GM12872 (cell line): Measurements from ENCODE around the gene TBXT.

Source experiments
- TF ChIP-seq, protein P1 (sequence below): IDR thresholded peaks from 3 replicates; pipeline ENCODE4 v1.5.1; 2011; ENCODE audit warnings: low read depth, mild to moderate bottlenecking, low read length, moderate library complexity; ENCODE audit not compliant: insufficient read depth

Gene TBXT

DNA sequence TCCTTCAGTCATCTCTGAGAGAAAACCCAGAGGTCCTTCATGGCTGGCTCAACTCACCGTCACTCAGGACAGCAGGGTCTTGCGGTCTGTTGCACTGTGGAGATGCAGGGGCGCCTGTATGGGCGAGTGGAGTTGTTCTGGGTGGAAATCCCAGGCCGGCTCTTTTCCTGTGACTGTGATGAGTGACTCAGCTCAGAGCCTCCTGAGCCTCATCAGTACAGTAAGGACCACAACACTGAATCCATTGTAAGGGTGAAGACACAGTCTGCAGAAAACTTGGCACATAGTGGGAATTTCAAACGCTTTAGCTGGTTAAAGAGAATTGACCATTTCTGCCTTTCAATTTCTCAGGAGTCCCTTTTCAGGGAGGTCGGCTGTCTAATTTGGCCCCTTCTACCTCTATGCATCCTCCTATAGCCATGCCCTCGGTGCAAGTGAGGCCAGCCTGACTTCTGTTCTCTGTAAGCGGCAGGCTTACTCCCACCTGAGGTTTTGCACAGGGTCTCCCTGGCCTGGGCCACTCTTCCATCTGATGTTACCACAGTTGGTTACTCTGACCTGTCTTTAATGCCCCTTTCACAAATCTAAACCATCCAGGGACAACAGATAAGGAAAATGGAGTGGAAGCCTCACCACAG lies 35.5 kb upstream of the TBXT start:
- TF ChIP-seq, protein P1, sequence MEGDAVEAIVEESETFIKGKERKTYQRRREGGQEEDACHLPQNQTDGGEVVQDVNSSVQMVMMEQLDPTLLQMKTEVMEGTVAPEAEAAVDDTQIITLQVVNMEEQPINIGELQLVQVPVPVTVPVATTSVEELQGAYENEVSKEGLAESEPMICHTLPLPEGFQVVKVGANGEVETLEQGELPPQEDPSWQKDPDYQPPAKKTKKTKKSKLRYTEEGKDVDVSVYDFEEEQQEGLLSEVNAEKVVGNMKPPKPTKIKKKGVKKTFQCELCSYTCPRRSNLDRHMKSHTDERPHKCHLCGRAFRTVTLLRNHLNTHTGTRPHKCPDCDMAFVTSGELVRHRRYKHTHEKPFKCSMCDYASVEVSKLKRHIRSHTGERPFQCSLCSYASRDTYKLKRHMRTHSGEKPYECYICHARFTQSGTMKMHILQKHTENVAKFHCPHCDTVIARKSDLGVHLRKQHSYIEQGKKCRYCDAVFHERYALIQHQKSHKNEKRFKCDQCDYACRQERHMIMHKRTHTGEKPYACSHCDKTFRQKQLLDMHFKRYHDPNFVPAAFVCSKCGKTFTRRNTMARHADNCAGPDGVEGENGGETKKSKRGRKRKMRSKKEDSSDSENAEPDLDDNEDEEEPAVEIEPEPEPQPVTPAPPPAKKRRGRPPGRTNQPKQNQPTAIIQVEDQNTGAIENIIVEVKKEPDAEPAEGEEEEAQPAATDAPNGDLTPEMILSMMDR = no peak

DNA sequence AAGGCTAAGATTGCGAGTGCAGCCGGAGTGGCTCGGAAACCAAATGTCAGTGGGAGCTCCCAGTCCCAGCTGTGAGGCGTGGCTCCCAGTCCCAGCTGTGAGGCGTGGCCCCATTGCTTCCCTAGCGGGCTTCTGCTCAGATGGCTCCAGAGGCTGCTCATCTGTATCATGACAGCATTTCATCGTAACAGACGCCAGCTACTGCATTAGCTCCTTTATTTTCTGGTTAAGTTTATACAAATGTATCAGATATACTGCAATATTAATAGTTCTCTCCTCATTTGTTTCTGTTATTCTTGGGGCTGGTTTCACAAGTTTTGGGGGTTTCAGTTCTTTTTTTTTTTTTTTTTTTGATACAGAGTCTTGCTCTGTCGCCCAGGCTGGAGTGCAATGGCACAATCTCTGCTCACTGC lies 34.7 kb upstream of the TBXT start:
- TF ChIP-seq, protein P1 = no peak

DNA sequence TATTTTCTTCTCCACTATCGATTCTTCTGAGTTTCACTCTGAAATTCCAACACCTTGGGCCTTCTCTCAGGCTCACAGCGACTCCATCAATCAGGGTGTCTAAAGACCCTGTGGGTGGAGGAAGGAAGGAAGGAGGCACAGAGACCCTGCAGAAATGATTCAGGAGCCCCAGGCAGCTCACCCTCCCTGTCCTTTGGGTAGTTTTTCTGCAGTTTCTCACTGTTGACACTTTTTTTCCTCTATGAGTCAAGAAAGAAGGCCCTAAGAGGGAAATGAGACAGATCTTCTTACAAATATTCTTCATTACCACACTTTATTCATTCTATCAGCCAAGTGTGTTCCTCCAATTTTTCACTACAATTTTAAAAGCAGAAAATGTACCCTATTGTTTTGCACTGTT lies 34.2 kb upstream of the TBXT start:
- TF ChIP-seq, protein P1 = no peak

DNA sequence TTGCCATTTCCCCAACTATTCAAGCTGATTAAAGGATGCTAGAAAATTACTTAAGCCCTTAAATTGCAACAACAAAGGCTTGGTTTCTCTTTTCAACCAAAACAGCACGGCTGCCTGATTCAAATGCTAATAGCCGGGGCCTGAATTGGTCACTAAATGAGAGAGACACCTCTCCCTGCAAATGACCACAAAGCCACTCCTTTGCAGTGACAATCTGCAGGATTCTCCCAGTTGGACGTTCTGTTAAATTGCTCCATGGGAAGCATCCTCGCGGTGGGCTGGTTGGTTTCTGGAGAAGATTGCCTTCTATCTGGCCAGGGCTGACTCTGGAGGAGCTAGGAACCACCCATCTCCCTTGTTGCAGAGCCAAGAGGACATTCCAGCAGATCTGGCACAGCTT lies 29.7 kb upstream of the TBXT start:
- TF ChIP-seq, protein P1 = no peak

DNA sequence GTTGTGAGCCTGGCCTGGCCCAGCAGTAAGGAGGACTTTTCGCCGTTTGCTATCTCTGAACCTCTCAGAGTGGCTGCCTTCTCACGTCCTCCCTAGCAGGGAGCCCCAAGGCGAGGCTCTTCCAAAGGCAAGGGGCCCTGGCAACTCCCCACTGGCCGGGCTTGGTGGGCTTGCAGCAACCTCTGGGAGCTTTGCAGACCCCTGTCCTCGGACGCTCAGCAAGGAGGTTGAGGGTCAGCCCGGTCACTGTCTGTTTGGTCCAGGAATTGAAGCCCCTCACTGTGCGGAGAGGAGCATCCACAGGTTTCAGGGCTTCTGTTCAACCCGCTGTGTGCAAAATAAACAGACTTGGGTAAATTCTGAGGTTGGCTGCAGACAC lies 28.2 kb upstream of the TBXT start:
- TF ChIP-seq, protein P1 = no peak

DNA sequence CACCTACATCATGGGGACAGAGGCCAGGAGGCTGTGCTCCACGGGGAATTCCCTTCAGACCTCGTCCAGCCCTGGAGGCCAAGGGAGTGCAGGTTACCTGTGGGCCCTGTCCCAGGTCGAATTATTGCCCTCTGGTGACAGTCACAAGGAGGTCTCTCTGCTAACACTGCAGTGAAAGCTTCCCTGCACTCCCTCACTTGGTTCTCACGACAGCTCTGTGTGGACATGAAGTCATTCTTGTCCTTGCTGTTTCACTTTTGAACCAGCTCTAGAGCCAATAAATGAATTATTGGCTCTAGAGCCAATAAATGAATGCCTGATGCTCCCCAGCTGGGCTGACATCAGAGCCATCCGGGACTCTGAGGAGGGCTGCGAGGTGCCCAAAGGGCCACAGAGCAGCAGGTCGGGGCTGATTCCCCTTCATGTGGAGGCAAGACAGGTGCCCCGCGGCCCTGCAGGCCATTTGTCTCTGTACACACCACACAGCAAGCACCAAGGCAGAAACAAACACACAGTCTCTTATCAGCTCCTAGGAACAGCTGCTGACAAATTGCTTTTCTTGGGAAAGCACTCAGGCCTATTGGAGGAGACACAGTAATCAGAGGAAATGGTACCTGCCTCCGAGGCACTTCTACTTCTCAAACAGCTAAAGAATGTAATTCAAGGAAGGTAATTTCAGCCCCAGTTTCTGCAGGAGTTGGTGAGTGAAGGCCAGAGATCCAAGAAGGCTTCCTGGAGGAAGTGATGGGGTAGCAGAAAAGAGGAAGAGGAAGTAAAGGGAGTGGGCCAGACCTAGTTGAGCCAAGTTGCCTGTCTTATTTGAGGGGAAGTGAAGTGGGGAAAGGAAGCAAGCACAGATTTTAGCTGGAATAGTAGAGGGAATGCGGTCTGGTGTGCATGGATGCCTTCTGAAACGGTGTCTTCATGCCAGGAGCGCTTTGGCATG lies 27.5 kb upstream of the TBXT start:
- TF ChIP-seq, protein P1 = no peak

DNA sequence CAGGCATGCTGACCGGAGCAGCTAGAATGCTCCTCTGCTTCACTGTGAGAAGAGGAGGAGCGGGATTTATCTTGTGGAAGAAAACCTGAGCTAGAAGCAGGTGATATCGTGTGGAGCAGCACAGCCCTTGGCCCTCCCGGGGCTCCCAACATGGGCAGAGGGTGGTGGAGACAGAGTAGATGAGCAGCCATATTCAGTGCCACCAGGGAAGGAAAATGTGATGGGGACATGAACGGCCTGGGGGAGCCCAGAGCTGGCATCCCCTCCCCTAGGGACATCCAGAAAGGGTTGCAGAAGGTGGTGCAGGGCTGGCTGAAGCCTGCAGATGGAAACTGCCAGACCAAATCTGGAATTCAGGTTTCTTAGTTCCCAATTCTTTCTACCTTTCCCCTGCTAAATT lies 24.9 kb upstream of the TBXT start:
- TF ChIP-seq, protein P1 = no peak
